ENCODE data around the gene ZBTB18.

ZBTB18 gene

GRCh38 chr1:244022864-244023440 is 28.1 kb upstream of the ZBTB18 start:
- H2AFZ ChIP-seq (ENCODE audit: low read length) = no peak overlapping the region
- H3K27ac ChIP-seq (ENCODE audit: low read depth, low read length, poor library complexity, severe bottlenecking) = no peak overlapping the region
- no peaks in the 10 kb centered on the region for H3K9me3 ChIP-seq (ENCODE audit: low read length)
- no peaks in the 10 kb centered on the region for H3K27me3 ChIP-seq (ENCODE audit: insufficient read depth, low read length)
- no peak overlapping the region for H3K9ac ChIP-seq (ENCODE audit: low read length)
- H3K36me3 ChIP-seq (ENCODE audit: insufficient read depth, low read length) = no peaks in the 10 kb centered on the region
- H4K20me1 ChIP-seq (ENCODE audit: insufficient read depth, low read length) = no peaks in the 10 kb centered on the region
- no peaks in the 10 kb centered on the region for H3K4me1 ChIP-seq (ENCODE audit: insufficient read depth, low read length, severe bottlenecking)
- no peaks in the 10 kb centered on the region for H3K79me2 ChIP-seq (ENCODE audit: insufficient read depth, low read length)
- H3K4me3 ChIP-seq (ENCODE audit: low read depth, low read length, poor library complexity, severe bottlenecking) = no peak overlapping the region
- no peaks in the 10 kb centered on the region for H3F3A ChIP-seq (ENCODE audit: insufficient read depth, low read length)
- no peak overlapping the region for H3K4me2 ChIP-seq (ENCODE audit: low read length)
- H3K9me2 ChIP-seq (ENCODE audit: low read depth, low read length) = no peaks in the 10 kb centered on the region
- no peak for TF ChIP-seq CTCF (IDR thresholded peaks at IDR 0.05; ENCODE audit: low read length)
- no peak for TF ChIP-seq EZH2 (IDR thresholded peaks at IDR 0.05; ENCODE audit: borderline replicate concordance, low read length)

GRCh38 chr1:244027491-244028145 is 23.5 kb upstream of the ZBTB18 start:
- H3K9ac ChIP-seq (ENCODE audit: low read length) = no peak overlapping the region
- no peaks in the 10 kb centered on the region for H4K20me1 ChIP-seq (ENCODE audit: insufficient read depth, low read length)

GRCh38 chr1:244028701-244029100 is 22.4 kb upstream of the ZBTB18 start:
- no peaks in the 10 kb centered on the region for H3K9me3 ChIP-seq (ENCODE audit: low read length)
- no peak overlapping the region for H2AFZ ChIP-seq (ENCODE audit: low read length)
- H3K79me2 ChIP-seq (ENCODE audit: insufficient read depth, low read length) = no peaks in the 10 kb centered on the region
- H4K20me1 ChIP-seq (ENCODE audit: insufficient read depth, low read length) = no peaks in the 10 kb centered on the region
- H3K4me1 ChIP-seq (ENCODE audit: insufficient read depth, low read length, severe bottlenecking) = no peaks in the 10 kb centered on the region
- H3K9ac ChIP-seq (ENCODE audit: low read length) = no peak overlapping the region
- H3K4me2 ChIP-seq (ENCODE audit: low read length) = no peak overlapping the region
- TF ChIP-seq EZH2 (IDR thresholded peaks at IDR 0.05; ENCODE audit: borderline replicate concordance, low read length) (no peak), CTCF (IDR thresholded peaks at IDR 0.05; ENCODE audit: low read length) (no peak)
- H3K4me3 ChIP-seq (ENCODE audit: low read depth, low read length, poor library complexity, severe bottlenecking) = no peak overlapping the region
- no peaks in the 10 kb centered on the region for H3K27me3 ChIP-seq (ENCODE audit: insufficient read depth, low read length)
- no peaks in the 10 kb centered on the region for H3K36me3 ChIP-seq (ENCODE audit: insufficient read depth, low read length)
- H3F3A ChIP-seq (ENCODE audit: insufficient read depth, low read length) = no peaks in the 10 kb centered on the region
- H3K27ac ChIP-seq (ENCODE audit: low read depth, low read length, poor library complexity, severe bottlenecking) = no peak overlapping the region
- no peaks in the 10 kb centered on the region for H3K9me2 ChIP-seq (ENCODE audit: low read depth, low read length)

More at GRCh38 chr1:244027491-244028145, 23.5 kb upstream of the ZBTB18 start:
- Histone ChIP-seq H2AFZ (ENCODE audit: low read length) (no peak overlapping the region), H3K27ac (ENCODE audit: low read depth, low read length, poor library complexity, severe bottlenecking) (no peak overlapping the region), H3K27me3 (ENCODE audit: insufficient read depth, low read length) (no peaks in the 10 kb centered on the region), H3K36me3 (ENCODE audit: insufficient read depth, low read length) (no peaks in the 10 kb centered on the region), H3K9me2 (ENCODE audit: low read depth, low read length) (no peaks in the 10 kb centered on the region), H3K79me2 (ENCODE audit: insufficient read depth, low read length) (no peaks in the 10 kb centered on the region), H3K4me3 (ENCODE audit: low read depth, low read length, poor library complexity, severe bottlenecking) (no peak overlapping the region), H3K4me1 (ENCODE audit: insufficient read depth, low read length, severe bottlenecking) (no peaks in the 10 kb centered on the region), H3K4me2 (ENCODE audit: low read length) (no peak overlapping the region), H3F3A (ENCODE audit: insufficient read depth, low read length) (no peaks in the 10 kb centered on the region), H3K9me3 (ENCODE audit: low read length) (no peaks in the 10 kb centered on the region)
- TF ChIP-seq EZH2 (IDR thresholded peaks at IDR 0.05; ENCODE audit: borderline replicate concordance, low read length) (no peak), CTCF (IDR thresholded peaks at IDR 0.05; ENCODE audit: low read length) (no peak)

Data from OCI-LY1 (cell line).